Umbilical cord (tissue), 2 donors: ENCODE data around the gene NELL1. TPM values are rescaled to one million over a fixed set of nuclear protein-coding genes. Genes with fewer than 3 reads are reported as not detected.
"Not testable (repeated sequence)": the region's sequence is repeated elsewhere in the genome, so short reads cannot be mapped to it uniquely, and the experiment has no call there.

Source experiments
- DNase-seq: peaks from one replicate; pipeline ENCODE4 v3.0.0-alpha.2; 2015; ENCODE audit warnings: low spot score
- total RNA-seq: library from RNA; depleted of rRNA; stranded (reverse); fragments of >200 nt; gene quantifications from one replicate; pipeline ENCODE4 v1.2.3, GENCODE V29; 2014; ENCODE audit warnings: low replicate concordance; ENCODE audit not compliant: insufficient read depth

The NELL1 gene
- total RNA-seq, 1 donor from 2014 or later, result 4.3 TPM

DNA sequence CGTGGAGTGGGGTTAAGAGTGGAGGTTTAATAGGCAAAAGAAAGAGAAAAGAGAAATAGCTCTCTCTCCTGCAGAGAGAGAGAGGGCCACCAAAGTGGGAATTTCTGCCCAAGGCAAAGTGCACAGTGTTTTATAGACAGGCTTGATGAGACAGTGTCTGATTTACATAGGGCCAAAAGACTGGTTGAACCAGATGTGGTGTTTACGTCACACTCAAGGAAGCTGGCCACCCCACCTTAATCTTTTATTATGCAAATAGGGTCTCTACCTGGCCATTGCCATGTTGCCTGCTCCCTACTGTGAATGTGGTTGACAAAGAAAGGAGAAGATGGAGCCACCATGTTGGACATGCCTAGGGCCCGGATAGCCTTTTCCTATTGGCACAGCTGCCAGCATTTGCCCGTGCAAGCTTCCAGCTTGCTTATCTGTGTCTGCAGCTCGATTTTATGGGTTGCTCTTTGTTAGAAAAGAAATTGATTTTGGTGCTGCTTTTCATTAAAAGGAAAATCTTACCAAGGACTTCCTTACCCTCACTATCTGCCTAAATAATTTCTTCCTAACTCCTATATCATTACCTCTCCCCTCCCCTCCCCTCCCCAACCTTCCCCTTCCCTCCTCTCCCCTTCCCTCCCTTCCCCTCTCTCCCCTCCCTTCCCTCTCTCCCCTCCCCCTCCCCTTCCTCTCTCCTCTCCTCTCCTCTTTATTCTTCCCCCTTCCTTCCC is 436.0 kb downstream of the NELL1 start:
- no peak for DNase-seq

DNA sequence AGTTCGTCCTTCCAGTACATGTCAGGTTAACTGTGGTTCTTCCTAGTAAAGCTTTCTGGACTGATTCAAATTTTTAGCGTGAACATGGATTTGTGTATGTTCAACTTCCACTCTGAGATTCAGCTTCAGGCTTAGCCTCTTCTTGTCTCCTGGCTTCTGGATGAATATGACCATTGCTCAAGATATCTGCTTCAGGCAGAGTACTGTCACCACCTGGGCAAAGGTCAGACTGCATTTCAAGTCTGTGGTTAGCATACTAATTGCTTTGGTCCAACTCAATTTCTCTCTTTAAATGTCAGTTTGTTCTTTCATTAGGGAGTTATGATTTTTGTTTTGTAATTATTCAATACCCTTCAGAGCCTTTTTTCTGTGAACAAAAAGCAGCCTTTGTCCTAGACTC is 440.0 kb downstream of the NELL1 start:
- no peak for DNase-seq

DNA sequence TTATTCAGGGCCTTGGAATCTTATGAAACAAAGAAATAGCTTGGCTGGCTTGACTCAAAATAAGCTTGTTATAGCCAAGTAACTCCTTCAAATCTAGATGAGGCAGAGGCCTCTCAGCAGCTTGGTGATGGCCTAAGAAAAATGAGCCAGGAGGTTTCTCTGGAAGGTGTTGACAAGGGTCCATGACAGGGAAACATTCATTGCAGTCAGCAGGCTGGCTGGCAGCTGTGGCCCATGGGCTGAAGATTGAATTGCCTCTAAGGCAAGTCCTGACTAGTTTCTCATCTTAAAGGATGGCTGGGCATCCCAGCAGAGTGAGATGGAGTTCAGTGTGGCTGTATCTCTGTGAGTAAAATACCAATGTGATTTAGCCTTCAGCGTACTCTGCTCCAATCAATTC is 441.0 kb downstream of the NELL1 start:
- DNase-seq, result no peak

DNA sequence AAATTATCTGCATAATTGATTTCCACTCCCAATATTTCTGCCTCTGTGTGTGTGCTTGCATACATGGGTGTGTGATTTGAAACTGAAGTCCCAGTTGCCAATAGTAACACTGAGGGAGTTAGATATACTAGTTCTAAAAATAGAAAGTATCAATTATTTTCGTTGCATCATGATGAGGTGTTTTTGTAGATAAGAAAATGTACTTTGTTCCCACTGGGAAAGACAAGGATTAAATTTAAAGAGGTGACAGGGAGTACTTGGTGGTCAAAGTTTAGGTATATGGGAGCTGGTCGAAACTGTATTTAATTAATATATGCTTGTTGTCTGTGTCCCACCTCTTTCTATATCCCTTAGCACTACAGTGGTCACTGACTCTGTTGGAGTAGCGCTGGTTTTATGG is 444.5 kb downstream of the NELL1 start:
- DNase-seq, result no peak

DNA sequence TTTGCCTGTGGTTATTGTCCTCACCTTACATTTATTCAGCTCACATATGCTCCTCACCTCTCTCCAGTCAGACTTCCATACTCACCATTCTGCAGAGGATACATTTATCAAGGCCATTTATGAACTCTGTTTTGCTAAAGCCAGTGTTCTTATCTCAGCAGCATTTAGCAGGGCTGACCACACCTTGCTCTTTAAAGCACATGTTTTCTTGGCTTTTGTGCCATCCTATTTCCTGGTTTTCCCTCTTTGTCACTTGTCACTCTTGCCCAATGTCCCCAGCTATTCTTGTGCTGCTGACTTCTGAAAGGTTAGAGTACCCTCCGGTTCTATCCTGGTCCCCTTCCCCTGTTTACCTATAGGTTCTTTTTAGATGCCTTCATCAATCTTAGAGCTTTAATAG is 446.6 kb downstream of the NELL1 start:
- DNase-seq, result no peak

DNA sequence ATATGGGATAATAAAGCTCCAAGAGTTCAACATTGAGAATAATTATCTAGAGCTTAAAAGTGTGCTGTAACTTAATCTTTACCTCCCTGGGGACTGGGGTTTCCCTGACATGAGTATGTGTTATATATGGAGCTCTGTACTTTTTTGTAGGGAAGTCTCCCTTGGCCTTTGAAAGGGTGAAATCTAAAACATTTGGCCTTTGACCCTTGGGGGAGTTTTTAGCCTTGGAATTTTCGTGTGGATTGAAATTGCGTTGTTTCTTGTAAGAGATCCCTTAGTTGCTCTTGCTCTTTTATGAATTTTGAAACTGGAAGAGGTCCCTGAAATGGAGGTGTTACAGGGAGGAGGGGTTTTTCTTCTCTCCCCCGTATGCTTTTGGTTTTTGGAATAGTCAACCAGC is 450.0 kb downstream of the NELL1 start:
- DNase-seq, result no peak

DNA sequence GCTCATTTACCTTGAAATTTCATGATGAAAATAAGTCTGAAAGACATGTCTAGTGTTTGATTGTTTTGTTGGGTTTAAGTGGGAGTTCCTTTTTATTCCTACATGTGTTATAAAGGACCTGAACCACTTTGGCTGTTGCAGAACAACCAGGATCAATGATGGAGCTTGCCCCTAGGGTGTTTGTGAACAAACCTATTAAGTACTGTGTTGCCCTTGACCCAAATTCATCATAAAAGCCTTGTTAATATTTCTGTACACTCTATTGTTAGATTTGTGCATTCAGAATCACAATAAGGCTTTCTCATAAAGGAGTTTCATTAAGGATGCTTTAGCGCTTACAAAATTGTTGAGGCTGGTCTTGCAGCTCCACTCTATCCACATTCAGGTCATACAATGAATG is 452.6 kb downstream of the NELL1 start:
- DNase-seq, result no peak

DNA sequence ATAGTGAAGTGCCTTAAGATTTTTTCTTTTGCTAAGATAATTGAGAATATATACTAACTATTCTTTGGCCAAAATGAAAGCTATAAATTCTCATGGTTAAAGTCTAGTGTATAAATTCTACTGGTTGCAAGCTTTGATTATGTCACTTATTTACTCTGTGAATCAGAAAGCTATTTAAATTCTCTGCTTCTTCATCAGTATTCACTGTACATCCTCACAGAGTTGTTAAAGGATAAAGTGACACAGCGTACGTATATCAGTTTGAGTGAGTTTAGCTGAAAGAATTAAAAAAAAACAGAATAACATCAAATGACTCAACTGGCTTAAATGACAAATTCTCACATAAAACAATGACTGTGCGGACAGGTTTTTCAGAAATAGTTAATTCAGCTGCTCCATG is 453.1 kb downstream of the NELL1 start:
- DNase-seq, result no peak

DNA sequence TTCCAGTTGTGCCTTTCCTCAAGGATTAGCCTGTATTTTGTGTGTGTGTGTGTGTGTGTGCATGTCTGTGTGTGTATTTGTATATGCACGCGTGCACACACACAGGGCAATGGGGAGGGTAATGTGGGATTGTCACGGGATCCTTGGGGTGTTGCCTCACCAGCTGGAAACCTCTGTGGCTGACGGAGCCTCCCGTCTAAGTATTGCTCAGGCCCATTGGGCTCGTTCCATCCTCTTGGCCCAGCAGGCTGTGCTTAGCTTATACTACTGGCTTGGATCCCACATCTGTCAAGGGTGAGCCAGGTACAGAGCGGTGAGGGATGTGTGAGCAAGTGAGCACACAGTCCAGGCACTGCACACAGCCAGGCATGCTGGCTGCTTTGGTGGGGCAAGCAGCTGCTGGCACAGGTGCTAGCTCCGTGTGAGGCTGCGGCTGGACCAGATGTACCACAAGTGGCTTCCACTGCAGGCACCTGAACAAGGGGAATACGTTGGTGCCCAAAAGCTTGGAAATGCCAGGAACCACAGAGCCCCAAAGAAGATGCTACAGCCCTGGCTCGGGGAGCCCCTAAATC is 462.8 kb downstream of the NELL1 start:
- no peak for DNase-seq

DNA sequence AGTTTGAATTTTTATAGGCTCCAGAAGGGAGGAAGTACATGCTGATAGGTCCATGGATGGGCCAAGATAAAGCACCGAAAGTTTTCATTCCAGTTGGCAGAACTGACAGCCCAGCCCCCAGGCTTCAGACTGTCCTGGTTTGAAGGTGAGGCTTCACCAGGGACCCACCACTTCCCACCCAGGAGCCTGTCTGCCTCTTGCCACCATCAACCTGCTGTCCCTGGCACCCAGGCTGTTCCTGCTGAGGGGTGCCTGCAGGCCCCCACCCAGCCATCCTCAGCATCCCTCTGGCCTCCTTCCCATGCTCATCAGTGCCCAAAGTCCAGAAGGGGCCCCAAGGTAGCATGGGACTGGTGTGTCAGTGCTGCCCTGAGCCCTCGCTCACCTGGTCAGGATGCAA is 463.9 kb downstream of the NELL1 start:
- DNase-seq, result no peak

DNA sequence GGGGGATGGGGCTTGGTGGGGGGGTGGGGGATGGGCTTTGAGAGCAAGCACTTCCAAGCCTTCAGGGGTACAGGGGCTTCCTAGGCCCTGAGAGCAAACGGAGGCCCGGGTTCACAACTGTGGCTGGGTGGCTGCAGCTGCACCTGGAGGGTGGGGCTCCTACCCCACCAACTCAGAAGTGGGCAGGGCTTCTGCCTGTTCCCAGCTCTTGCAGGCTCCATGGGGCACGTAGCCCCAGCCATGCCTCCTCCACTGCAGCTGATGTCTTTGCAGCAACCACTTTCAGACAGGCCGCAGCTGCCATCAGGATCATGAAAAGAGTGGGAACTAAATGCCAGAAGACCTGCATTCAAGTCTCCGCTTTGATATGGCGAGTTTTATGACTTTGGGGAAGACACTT is 464.3 kb downstream of the NELL1 start:
- DNase-seq, result no peak

DNA sequence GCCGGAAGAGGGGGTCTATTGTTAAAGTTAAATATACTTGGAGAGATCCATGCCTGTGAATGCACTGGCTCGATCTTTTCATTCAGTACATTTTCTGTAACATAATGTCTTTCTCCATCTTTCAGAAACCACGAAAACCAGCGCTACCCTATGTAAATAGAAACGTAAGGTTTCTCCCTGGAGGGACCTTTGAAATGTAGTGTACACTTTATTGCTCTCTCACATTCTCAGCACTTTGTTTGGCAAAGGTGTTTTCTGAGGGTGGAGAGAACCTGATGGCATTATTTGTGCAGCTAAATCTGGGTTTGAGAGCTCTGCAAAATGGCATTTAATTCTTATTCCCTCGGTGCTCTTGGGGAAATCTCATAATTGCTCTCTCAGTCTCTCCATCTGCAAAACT is 468.4 kb downstream of the NELL1 start:
- DNase-seq, result no peak

DNA sequence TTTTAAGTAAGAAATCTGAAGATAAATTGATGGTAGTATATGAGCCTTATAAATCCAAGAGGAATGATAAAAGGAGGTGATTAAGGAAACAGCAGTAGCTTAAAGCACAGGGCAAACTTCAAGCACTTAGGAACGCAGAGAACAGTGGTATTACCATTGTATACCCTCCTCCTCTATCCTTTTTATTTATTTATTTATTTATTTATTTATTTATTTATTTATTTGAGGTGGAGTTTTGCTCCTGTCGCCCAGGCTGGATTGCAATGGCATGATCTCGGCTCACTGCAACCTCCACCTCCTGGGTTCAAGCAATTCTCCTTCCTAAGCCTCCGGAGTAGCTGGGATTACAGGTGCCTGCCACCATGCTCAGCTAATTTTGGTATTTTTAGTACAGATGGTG is 472.2 kb downstream of the NELL1 start:
- DNase-seq, result not testable (repeated sequence)

DNA sequence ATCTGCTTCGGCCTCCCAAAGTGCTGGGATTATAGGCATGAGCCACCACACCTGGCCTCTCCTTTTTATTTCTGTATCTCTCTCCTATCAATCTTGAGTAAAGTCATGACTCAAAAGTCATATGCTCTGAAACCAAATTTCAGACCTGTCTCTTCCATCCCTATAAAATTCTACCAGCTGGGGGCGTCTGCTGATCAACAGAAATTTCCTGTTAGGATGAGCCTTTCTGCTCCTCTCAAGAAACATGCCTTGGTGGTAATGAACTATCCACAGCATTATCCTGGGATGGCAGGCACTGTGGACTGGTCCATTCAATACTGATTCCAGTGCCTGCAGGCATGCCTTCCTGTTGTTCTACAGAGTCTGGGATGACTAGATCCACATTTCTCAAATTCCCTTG is 472.6 kb downstream of the NELL1 start:
- DNase-seq, result no peak

DNA sequence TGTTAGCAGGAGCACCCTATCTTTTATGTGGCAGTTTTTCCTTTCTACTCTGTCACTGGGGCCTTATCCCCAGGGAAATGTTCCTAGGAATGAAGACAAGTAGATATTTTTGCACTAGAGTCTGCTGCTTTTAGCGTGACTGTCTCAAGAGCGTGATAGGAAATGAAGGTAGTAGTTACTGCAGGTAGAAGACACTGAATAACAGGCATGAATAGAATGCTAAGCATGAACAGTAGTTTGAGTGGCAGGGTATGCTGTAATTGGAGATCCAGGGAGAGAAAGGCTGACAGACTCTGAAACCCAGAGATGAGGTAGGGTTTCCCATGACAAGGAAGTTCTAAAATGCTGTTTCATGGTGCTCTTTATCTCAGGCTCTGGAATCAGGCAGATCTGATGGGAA is 475.1 kb downstream of the NELL1 start:
- DNase-seq, result no peak

DNA sequence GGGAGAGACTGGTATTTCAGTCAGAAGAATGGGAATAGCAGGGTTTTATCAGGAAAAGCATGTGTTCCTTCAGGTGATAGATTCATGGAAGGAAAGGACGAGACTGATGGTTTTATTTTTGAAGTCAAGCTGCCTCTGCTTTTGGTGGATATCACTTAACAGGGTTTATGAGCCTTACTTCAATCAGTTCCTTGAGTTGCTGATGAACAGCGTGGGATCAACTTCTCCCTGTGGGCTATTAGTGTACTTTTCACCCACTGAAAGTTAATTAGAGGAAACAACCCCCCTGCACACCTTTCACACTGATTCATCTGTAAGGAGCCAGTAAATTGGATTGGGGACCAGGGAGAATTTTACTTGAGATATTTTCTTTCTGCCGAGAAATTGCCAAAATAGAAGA is 479.0 kb downstream of the NELL1 start:
- no peak for DNase-seq

DNA sequence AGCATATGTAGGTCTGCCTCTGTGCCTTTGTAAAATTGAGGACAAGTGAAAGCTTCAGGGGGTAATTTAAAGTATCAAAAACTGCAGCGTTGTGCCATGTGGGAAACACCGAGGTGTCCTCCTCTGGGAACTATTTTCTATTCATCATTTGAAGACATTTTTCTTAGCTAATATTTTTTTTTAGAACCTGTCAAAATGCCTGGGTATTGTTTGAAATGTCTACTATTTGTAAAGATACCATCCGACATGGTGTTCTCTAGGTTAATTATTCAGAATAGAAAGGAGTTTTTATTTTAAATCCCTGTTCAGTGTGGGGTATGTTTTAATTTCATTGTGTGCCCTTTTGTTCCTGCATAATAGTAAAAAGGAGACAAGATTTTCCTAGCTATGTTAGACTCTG is 490.8 kb downstream of the NELL1 start:
- DNase-seq, result no peak

DNA sequence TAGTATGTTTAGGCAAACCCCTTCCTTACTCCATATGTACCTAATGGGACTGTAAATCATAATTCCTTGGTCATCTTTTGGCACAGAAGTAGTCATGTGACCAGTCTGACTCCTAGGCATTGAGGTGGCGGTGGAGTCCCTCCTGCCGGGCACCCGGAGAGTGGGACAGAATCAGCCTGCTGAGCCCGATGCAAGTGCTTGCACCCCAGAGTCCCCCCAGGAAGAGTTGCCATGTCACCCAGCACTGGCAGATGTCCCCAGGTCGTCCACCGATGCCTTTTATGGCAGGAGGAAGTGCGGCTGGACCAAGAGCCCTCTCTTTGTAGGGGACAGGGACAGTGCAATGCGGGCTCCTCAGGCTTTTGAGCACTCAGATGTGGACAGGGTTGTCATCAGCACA is 500.3 kb downstream of the NELL1 start:
- DNase-seq, result no peak

DNA sequence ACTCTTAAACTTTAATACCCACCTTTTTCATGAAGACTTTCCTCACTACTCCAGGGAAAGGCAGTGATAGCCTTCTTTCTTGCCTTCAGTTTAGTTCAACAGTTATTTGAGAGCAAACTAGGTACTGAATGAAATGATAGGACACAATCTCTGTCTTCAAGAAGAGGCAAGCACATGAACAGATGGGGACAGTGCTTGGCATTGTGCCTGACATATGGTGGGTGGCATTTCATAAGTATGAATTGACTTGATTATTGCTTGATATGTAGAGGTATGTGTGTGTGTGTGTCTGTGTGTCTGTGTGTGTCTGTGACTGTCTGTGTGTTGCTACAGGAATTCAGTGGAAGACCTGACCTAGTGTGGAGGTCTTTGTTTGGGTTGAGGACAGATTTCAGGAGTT is 504.1 kb downstream of the NELL1 start:
- DNase-seq, result no peak

DNA sequence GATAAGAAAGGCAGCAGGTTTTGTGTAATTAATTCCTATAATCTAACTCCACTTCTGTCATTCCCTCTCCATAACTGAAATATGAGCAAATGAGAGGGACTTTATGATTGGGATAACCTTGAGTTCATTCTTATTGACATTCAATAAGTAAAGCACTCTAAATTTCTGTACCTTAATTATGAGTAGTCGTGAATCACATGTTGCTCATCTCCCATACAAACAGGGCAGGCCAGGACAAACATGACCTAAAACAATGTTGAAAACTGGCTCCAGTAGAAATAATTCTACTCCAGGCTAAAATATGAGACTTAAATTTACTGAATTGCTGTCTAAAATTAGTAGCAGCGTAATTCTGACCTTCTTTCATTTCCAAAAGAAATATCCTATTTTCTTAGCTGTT is 505.4 kb downstream of the NELL1 start:
- no peak for DNase-seq

DNA sequence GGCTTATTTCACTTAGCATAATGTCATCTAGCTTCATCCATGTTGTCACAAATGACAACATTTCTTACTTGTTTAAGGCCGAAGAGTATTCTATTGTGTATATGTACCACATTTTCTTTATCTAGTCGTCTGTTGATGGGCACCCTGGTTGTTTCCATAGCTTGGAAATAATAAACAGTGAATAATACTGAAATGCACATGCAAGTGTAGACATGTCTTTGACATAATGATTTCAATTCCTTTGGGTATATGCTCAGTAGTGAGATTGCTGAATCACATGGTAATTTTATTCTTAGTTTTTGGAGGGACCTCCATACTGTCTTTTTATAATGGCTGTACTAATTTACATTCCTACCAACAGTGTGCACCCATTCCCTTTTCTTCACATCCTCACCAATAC is 508.0 kb downstream of the NELL1 start:
- DNase-seq, result no peak

DNA sequence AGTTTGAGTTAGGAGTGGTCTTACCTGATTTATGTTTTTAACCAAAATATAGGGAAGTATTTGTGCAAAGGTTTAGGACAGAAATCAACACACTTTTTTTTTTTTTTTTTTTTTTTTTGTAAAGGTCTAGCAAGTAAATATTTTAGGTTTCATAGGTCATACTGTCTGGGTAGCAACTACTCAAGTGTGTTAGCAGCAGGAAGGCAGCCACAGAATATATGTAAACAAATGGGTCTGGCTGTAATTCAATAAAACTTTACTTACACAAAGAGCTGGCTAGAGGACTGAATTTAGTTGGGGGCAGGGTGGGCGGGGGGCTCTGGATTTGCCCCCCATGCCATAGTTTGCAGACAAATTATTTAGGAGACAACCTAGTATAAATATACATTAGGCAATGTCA is 510.4 kb downstream of the NELL1 start:
- DNase-seq, result no peak

DNA sequence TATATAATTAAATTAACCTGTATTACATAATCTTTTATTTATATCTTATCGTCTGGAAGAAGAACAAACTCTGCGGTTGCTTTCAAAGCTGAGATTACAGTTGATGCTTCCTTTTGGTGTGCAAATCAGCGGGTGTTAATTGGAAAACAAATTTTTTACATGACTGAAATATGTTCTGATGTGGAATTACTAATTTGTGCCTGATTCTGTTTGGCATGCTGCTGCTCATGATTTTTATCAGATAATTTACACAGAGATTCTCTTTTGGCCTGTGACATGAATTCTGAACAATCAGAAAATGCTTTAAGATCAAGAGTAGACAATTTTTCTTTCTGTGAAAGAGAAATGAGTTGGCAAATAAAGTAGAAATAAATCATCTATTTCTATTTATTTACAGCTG is 510.8 kb downstream of the NELL1 start:
- DNase-seq, result no peak

DNA sequence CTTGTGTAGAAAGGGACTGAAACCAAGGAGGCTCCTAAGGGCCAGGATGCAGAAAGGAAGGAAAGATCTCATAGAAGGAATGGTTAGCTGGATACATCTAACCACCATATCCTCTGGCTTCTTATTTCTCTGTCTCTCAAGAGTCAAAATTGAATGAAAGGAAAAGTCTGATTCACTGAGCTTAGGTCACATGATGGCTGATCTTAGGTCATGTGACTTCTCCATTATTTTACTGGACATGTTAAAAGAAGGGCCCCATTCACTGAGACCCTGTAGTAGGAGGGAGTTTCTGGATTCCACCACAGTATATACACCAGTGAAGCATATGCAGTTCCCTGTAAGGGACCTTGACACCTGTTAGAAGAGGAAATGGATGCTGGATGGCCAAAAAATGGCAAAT is 516.6 kb downstream of the NELL1 start:
- DNase-seq, result no peak
